ENCODE results near the gene RBM17. TPM values are rescaled to one million over a fixed set of nuclear protein-coding genes. Genes with fewer than 3 reads are reported as not detected.
"Not testable (repeated sequence)": the region's sequence is repeated elsewhere in the genome, so short reads cannot be mapped to it uniquely, and the experiment has no call there.

The RBM17 gene
- total RNA-seq, 1 experiment from 2014 or later, result 65.4 TPM

DNA sequence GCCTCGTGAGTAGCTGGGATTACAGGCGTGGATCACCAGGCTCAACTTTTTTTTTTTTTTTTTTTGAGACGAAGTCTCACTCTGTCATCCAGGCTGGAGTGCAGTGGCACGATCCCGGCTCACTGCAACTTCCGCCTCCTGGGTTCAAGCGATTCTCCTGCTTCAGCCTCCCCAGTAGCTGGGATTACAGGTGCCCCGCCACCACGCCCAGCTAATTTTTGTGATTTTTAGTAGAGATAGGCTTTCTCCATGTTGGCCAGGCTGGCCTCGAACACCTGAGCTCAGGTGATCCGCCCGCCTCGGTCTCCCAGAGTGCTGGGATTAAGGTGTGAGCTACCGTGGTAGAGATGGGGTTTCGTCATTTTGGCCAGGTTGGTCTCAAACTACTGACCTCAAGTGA is 77.1 kb downstream of the RBM17 start:
- H3K27me3 ChIP-seq (ENCODE audit: control insufficient read depth, insufficient read depth, low read length); intact Hi-C loops (cut with micrococcal nuclease; ENCODE audit: unreplicated experiment): not testable (repeated sequence)

More for the DNA sequence above, 77.1 kb downstream of the RBM17 start:
- CTCF ChIA-PET; in situ Hi-C loops (cut with HindIII; ENCODE audit: low pct_unique_long_range_greater_than_20kb, low sequenced_read_pairs); H3K4me3 ChIP-seq (ENCODE audit: low read depth in 2 of 2, low read length in 2 of 2); POLR2A ChIA-PET; H3K9me3 ChIP-seq (ENCODE audit: control insufficient read depth, insufficient read depth, low read depth, low read length); BruUV-seq (replicated peaks); H3K27ac ChIP-seq (ENCODE audit: low read length); DNase-seq (ENCODE audit: low read depth, low spot score); H3K4me1 ChIP-seq (ENCODE audit: control insufficient read depth, insufficient read depth, low read length); ATAC-seq; H3K36me3 ChIP-seq (ENCODE audit: control insufficient read depth, insufficient read depth, low read length): not testable (repeated sequence)

Small RNA genes lying within 50 kb of the gene (microRNA-seq; reads per million reads assigned to microRNA genes)
- gene MIR3155A (ENCODE audit: unreplicated experiment) (not detected), gene MIR3155B (ENCODE audit: unreplicated experiment) (not detected)

Other genes starting within 250 kb of the RBM17 start
- 6.9 TPM for gene ANKRD16, start 199.1 kb upstream of the RBM17 start, total RNA-seq (2021; ENCODE audit: unreplicated experiment)
- gene FBH1, start 198.8 kb upstream of the RBM17 start, total RNA-seq (2021; ENCODE audit: unreplicated experiment), result 50.5 TPM
- gene IL15RA, start 111.5 kb upstream of the RBM17 start, total RNA-seq (2021; ENCODE audit: unreplicated experiment), result 11.0 TPM
- gene IL2RA, start 26.7 kb upstream of the RBM17 start, total RNA-seq (2021; ENCODE audit: unreplicated experiment), result 0.33 TPM
- gene PFKFB3, start 113.9 kb downstream of the RBM17 start, total RNA-seq (2021; ENCODE audit: unreplicated experiment), result 17.1 TPM

All from Panc1 (cell line).